HFF-Myc (cell line): ENCODE measurements around the gene UBR3.
"Not testable (repeated sequence)": the region's sequence is repeated elsewhere in the genome, so short reads cannot be mapped to it uniquely, and the experiment has no call there.

ENCODE experiments used
- DNase-seq: peaks from one replicate; pipeline ENCODE4 v3.0.0-alpha.2; 2011; ENCODE audit warnings: low read depth; ENCODE audit errors: extremely low read depth
- H3K4me3 ChIP-seq: replicated peaks from 2 replicates; pipeline ENCODE4 v1.5.1; 2011; ENCODE audit warnings: low read depth, mild to moderate bottlenecking, control low read depth, low read length
- CTCF ChIP-seq: IDR thresholded peaks from 2 replicates; pipeline ENCODE4 v1.5.1; 2012; ENCODE audit warnings: mild to moderate bottlenecking, low read depth, low read length, control low read depth; ENCODE audit errors: missing control alignments

The UBR3 gene

GRCh38 chr2:169860149-169860548, 32.9 kb downstream of the UBR3 start:
- TF ChIP-seq CTCF: no peak
- no peak for DNase-seq
- H3K4me3 ChIP-seq: no peak overlapping the region

GRCh38 chr2:169862816-169863215, 35.6 kb downstream of the UBR3 start:
- no peak for TF ChIP-seq CTCF
- H3K4me3 ChIP-seq: no peak overlapping the region
- no peak for DNase-seq

- no peak for DNase-seq
- no peak overlapping the region for H3K4me3 ChIP-seq
- TF ChIP-seq CTCF: no peak
Observed at GRCh38 chr2:169865492-169865891, 38.2 kb downstream of the UBR3 start.

- DNase-seq: not testable (repeated sequence)
Observed at GRCh38 chr2:169866230-169866629, 39.0 kb downstream of the UBR3 start.

GRCh38 chr2:169867579-169867978, 40.3 kb downstream of the UBR3 start:
- H3K4me3 ChIP-seq: no peak overlapping the region
- no peak for DNase-seq
- TF ChIP-seq CTCF: no peak

More at GRCh38 chr2:169866230-169866629, 39.0 kb downstream of the UBR3 start:
- not testable (repeated sequence) for H3K4me3 ChIP-seq

- TF ChIP-seq CTCF: no peak
- no peak for DNase-seq
- no peak overlapping the region for H3K4me3 ChIP-seq
Observed at GRCh38 chr2:169868951-169869350, 41.7 kb downstream of the UBR3 start.

- not testable (repeated sequence) for H3K4me3 ChIP-seq, DNase-seq
Observed at GRCh38 chr2:169871369-169871768, 44.1 kb downstream of the UBR3 start.

- DNase-seq: no peak
- no peak overlapping the region for H3K4me3 ChIP-seq
- no peak for TF ChIP-seq CTCF
Observed at GRCh38 chr2:169871994-169872393, 44.7 kb downstream of the UBR3 start.
